B cell (primary cell): ENCODE data around the gene C2CD2L. TPM values are rescaled to one million over a fixed set of nuclear protein-coding genes. Genes with fewer than 3 reads are reported as not detected.

Experiments
- ATAC-seq: fragments of 200-7000 bp; cut with Tn5 transposase; one replicate; pipeline ENCODE4 v1.10.0; 2021; ENCODE audit warnings: low read depth, mild to moderate bottlenecking, moderate number of reproducible peaks, moderate library complexity
- CTCF ChIA-PET: fragments of 350-600 bp; sonication (Branson Sonifier 250); formaldehyde crosslinking; loops from one replicate; lab custom pipeline; 2021; ENCODE audit warnings: antibody characterized with exemption, inconsistent platforms; lab: Charles Lee
- POLR2A ChIA-PET: fragments of 350-600 bp; sonication (Branson Sonifier 250); formaldehyde crosslinking; loops from one replicate; lab custom pipeline; 2021; ENCODE audit warnings: antibody characterized with exemption; lab: Charles Lee
- DNase-seq: peaks from one replicate; pipeline ENCODE4 v3.0.0; 2013
- H2AFZ ChIP-seq: 2 replicates; pipeline ENCODE4 v1.6.1; 2012; ENCODE audit warnings: mild to moderate bottlenecking, low read depth, low read length; ENCODE audit not compliant: insufficient read depth, poor library complexity, severe bottlenecking
- H3K27ac ChIP-seq, 2 donors: 1 replicate in 1 of 2; 2 replicates in 1 of 2; pipeline ENCODE4 v1.5.1; 2012 to 2013; ENCODE audit warnings: low read length in 2 of 2, mild to moderate bottlenecking in 2 of 2, moderate library complexity in 1 of 2
- H3K27me3 ChIP-seq, 4 experiments: fragments of 200-600 bp in 1 of 4; sonication (generic) in 1 of 4; replicated peaks in 1 of 4; 1 replicate in 2 of 4; 2 replicates in 2 of 4; pipeline versions ENCODE4 v1.6.1 to v1.7.0; 2013 to 2016; ENCODE audit warnings: low read length in 3 of 4, mild to moderate bottlenecking in 2 of 4, mixed read lengths in 1 of 4, moderate library complexity in 1 of 4; ENCODE audit not compliant: insufficient read depth in 4 of 4, control insufficient read depth in 3 of 4; ENCODE audit errors: control extremely low read depth in 1 of 4
- H3K36me3 ChIP-seq, 2 experiments: replicated peaks in 1 of 2; 1 replicate in 1 of 2; 2 replicates in 1 of 2; pipeline versions ENCODE4 v1.6.1 to v1.7.1; 2013; ENCODE audit warnings: low read length in 1 of 2; ENCODE audit not compliant: insufficient read depth in 2 of 2, control insufficient read depth in 1 of 2; ENCODE audit errors: control extremely low read depth in 1 of 2, extremely low read depth in 1 of 2
- H3K4me1 ChIP-seq, 2 donors: fragments of 200-600 bp in 1 of 2; sonication (generic) in 1 of 2; 1 replicate in 1 of 2; 2 replicates in 1 of 2; pipeline versions ENCODE4 v1.5.1 to v1.6.1; 2013 to 2017; ENCODE audit warnings: low read length in 2 of 2; ENCODE audit not compliant: control insufficient read depth in 2 of 2, insufficient read depth in 2 of 2
- H3K4me2 ChIP-seq: replicated peaks from 2 replicates; pipeline ENCODE3; 2012; ENCODE audit warnings: mild to moderate bottlenecking, low read depth, low read length; ENCODE audit not compliant: poor library complexity, severe bottlenecking
- H3K4me3 ChIP-seq, 5 experiments: fragments of 200-600 bp in 1 of 5; sonication (generic) in 1 of 5; 1 replicate in 3 of 5; 2 replicates in 2 of 5; pipeline versions ENCODE4 v1.5.1 to v1.7.0; 2011 to 2016; ENCODE audit warnings: low read length in 4 of 5, mild to moderate bottlenecking in 4 of 5, low read depth in 2 of 5, control low read depth in 1 of 5, moderate library complexity in 1 of 5; ENCODE audit not compliant: insufficient read depth in 1 of 5; ENCODE audit errors: control extremely low read depth in 1 of 5, extremely low read depth in 1 of 5
- H3K79me2 ChIP-seq: fragments of 200-600 bp; sonication (generic); one replicate; pipeline ENCODE4 v1.6.0; 2016; ENCODE audit warnings: low read length; ENCODE audit not compliant: control insufficient read depth, insufficient read depth
- H3K9ac ChIP-seq: fragments of 200-600 bp; sonication (generic); 2 replicates; pipeline ENCODE4 v1.6.1; 2017; ENCODE audit warnings: mild to moderate bottlenecking, low read length, moderate library complexity
- H3K9me3 ChIP-seq, 3 donors: one replicate each; pipeline versions ENCODE4 v1.6.1 to v1.7.1; 2013; ENCODE audit warnings: low read length in 2 of 3; ENCODE audit not compliant: control insufficient read depth in 2 of 3, insufficient read depth in 1 of 3; ENCODE audit errors: control extremely low read depth in 1 of 3
- H4K20me1 ChIP-seq: 2 replicates; pipeline ENCODE4 v1.6.0; 2012; ENCODE audit warnings: mild to moderate bottlenecking, low read length; ENCODE audit not compliant: insufficient read depth, control insufficient read depth, poor library complexity, severe bottlenecking
- H3K27ac Mint-ChIP-seq: one replicate; pipeline ENCODE4 v1.8.0; 2021; ENCODE audit warnings: mixed read lengths
- H3K27me3 Mint-ChIP-seq: one replicate; pipeline ENCODE4 v1.8.0; 2021; ENCODE audit warnings: mixed read lengths
- H3K4me1 Mint-ChIP-seq: one replicate; pipeline ENCODE4 v1.8.0; 2021; ENCODE audit warnings: mixed read lengths
- H3K4me3 Mint-ChIP-seq: one replicate; pipeline ENCODE4 v1.8.0; 2021; ENCODE audit warnings: mixed read lengths
- H3K9me3 Mint-ChIP-seq: one replicate; pipeline ENCODE4 v1.8.0; 2022; ENCODE audit warnings: mixed read lengths; ENCODE audit not compliant: insufficient read depth
- CTCF ChIP-seq: fragments of 200-600 bp; IDR thresholded peaks from one replicate; pipeline ENCODE4 v1.8.0; 2022; ENCODE audit warnings: antibody characterized with exemption, mild to moderate bottlenecking
- EZH2 ChIP-seq: IDR thresholded peaks from 2 replicates; pipeline ENCODE4 v1.6.1; 2012; ENCODE audit warnings: borderline replicate concordance, low read depth, mild to moderate bottlenecking, moderate library complexity, low read length; ENCODE audit not compliant: insufficient read depth, poor library complexity, severe bottlenecking
- WGBS: methylation state at CpG from one replicate; pipeline ENCODE4 v1.1.5; 2013; ENCODE audit warnings: missing lambda C conversion rate; ENCODE audit not compliant: insufficient coverage; 5-methylcytosine and 5-hydroxymethylcytosine counted together
- intact Hi-C: fragments of 100-400 bp; cut with micrococcal nuclease; formaldehyde crosslinking; loops from one replicate; pipeline ENCODE4 v1.10.0; 2022
- polyA plus RNA-seq: library from polyadenylated mRNA; depleted of rRNA; stranded (reverse); fragments of >200 nt; gene quantifications from 2 replicates; pipeline ENCODE4 v1.2.3, GENCODE V29; 2012
- total RNA-seq, 2 donors: library from RNA; stranded (reverse); fragments of 120-200 nt in 1 of 2; gene quantifications; 1 replicate in 1 of 2; 2 replicates in 1 of 2; pipeline versions ENCODE4 v1.2.3 to v1.2.4, GENCODE V29; 2013 to 2022

Gene C2CD2L
- total and polyA plus RNA-seq, 2 donors (not counting 1 experiment from before 2014, with no cell fraction given) = 9.5 to 17.0 TPM

GRCh38 chr11:119148720-119149017 lies 41.5 kb downstream of the C2CD2L start:
- Mint-ChIP-seq H3K9me3 (no peaks in the 10 kb centered on the region), H3K27ac (no peak overlapping the region), H3K4me1 (peaks cover 18% of the 10 kb centered on the region), H3K4me3 (peak overlapping the region; percentile 85), H3K27me3 (peaks cover 67% of the 10 kb centered on the region)
- Histone ChIP-seq H3K4me1 (peaks cover 13 to 23% of the 10 kb centered on the region in 2 donors), H3K79me2 (no peaks in the 10 kb centered on the region), H3K27me3 (peaks cover 0 to 62% (median 32%) of the 10 kb centered on the region in 4 experiments), H3K36me3 (no peaks in the 10 kb centered on the region), H3K4me2 (peak overlapping the region; percentile 99), H3K4me3 (peak overlapping the region in 4 of 5 experiments; percentile 47 to 64 (median 52)), H3K9ac (peak overlapping the region; percentile 62), H2AFZ (peak overlapping the region; percentile 89), H3K9me3 (peaks cover 0 to 4% (median 0%) of the 10 kb centered on the region in 3 donors), H4K20me1 (no peaks in the 10 kb centered on the region), H3K27ac (no peak overlapping the region)
- intact Hi-C loops = no loop called here
- ChIA-PET POLR2A (interaction anchor here (0.6 kb wide), 1 partner anchor 46 kb away, joined by 3 read pairs; no protein-coding TSS in a partner anchor), CTCF (interaction anchor here (0.6 to 1.2 kb wide), 2 partner anchors 20 to 127 kb away, joined by 3 to 5 read pairs; no protein-coding TSS in a partner anchor)
- WGBS = 3% methylated on average over 15 of the region's 16 CpGs
- DNase-seq (no peak), ATAC-seq (no peak)
- no peak for TF ChIP-seq EZH2
- TF ChIP-seq CTCF = no peak

GRCh38 chr11:119149018-119149785 lies 42.1 kb downstream of the C2CD2L start, which contains the start of gene ABCG4:
ABCG4 (plus strand) TSS chr11:119149052; CDS start chr11:119149966, 914 bp downstream.
- Histone ChIP-seq H3K4me3 (peak within 1 kb of the TSS in 4 of 5 experiments; percentile 47 to 64 (median 52)), H3K9ac (peak within 1 kb of the TSS; percentile 62), H3K27me3 (peaks cover 0 to 65% (median 32%) of the 10 kb centered on the region in 4 experiments), H2AFZ (peak within 1 kb of the TSS; percentile 89), H3K9me3 (peaks cover 0 to 4% (median 0%) of the 10 kb centered on the region in 3 donors), H3K36me3 (no peaks in the 10 kb centered on the region), H3K4me1 (peaks cover 13 to 23% of the 10 kb centered on the region in 2 donors), H4K20me1 (no peaks in the 10 kb centered on the region), H3K4me2 (peak within 1 kb of the TSS; percentile 99), H3K79me2 (no peaks in the 10 kb centered on the region), H3K27ac (no peak within 1 kb of the TSS)
- ChIA-PET CTCF (interaction anchor here (0.6 to 1.2 kb wide), 2 partner anchors 20 to 126 kb away, joined by 3 to 5 read pairs; no protein-coding TSS in a partner anchor), POLR2A (interaction anchor here (0.6 kb wide), 1 partner anchor 46 kb away, joined by 3 read pairs; no protein-coding TSS in a partner anchor)
- intact Hi-C loops = no loop called here
- DNase-seq (peak; percentile 48), ATAC-seq (peak; percentile 44)
- Mint-ChIP-seq H3K4me1 (peaks cover 16% of the 10 kb centered on the region), H3K9me3 (no peaks in the 10 kb centered on the region), H3K27me3 (peaks cover 69% of the 10 kb centered on the region), H3K4me3 (peak within 1 kb of the TSS; percentile 85), H3K27ac (no peak within 1 kb of the TSS)
- TF ChIP-seq CTCF = no peak
- no peak for TF ChIP-seq EZH2
- WGBS = under 1% methylated on average over 65 of the region's 73 CpGs
